GM12875 (cell line): Measurements from ENCODE around the gene DNAJC25.

ENCODE experiments used
- H3K4me3 ChIP-seq: one replicate; pipeline ENCODE4 v1.5.1; 2011; ENCODE audit warnings: low read depth, low read length, control low read depth
- CTCF ChIP-seq: IDR thresholded peaks from 2 replicates; pipeline ENCODE4 v1.5.1; 2011; ENCODE audit warnings: low read depth, mild to moderate bottlenecking, control low read depth, inconsistent platforms, low read length, moderate library complexity, borderline replicate concordance; ENCODE audit not compliant: insufficient read depth

Gene DNAJC25

GRCh38 chr9:111599092-111599954 is 31.8 kb upstream of the DNAJC25 start, which contains the start of gene PTGR1:
Gene PTGR1 (minus strand): TSS chr9:111599647. CDS start chr9:111597422, 2,225 bp downstream.
- no peak for TF ChIP-seq CTCF
- H3K4me3 ChIP-seq: peak within 1 kb of the TSS; percentile 52

GRCh38 chr9:111599955-111600343 is 31.2 kb upstream of the DNAJC25 start:
- H3K4me3 ChIP-seq: peak overlapping the region; percentile 52
- TF ChIP-seq CTCF: no peak

GRCh38 chr9:111601237-111602018 is 29.7 kb upstream of the DNAJC25 start:
- no peak for TF ChIP-seq CTCF
- H3K4me3 ChIP-seq: no peak overlapping the region

- TF ChIP-seq CTCF: no peak
- H3K4me3 ChIP-seq: no peak overlapping the region
Observed at GRCh38 chr9:111603041-111603440, 28.1 kb upstream of the DNAJC25 start.

GRCh38 chr9:111604054-111604615 is 27.0 kb upstream of the DNAJC25 start:
- no peak overlapping the region for H3K4me3 ChIP-seq
- no peak for TF ChIP-seq CTCF

- no peak overlapping the region for H3K4me3 ChIP-seq
- no peak for TF ChIP-seq CTCF
Observed at GRCh38 chr9:111605041-111605559, 26.0 kb upstream of the DNAJC25 start.
